ENCODE measurements around the gene ZSWIM6. TPM values are rescaled to one million over a fixed set of nuclear protein-coding genes. Genes with fewer than 3 reads are reported as not detected.

ZSWIM6 gene
- total RNA-seq, 1 donor from 2014 or later, result 20.7 TPM

DNA sequence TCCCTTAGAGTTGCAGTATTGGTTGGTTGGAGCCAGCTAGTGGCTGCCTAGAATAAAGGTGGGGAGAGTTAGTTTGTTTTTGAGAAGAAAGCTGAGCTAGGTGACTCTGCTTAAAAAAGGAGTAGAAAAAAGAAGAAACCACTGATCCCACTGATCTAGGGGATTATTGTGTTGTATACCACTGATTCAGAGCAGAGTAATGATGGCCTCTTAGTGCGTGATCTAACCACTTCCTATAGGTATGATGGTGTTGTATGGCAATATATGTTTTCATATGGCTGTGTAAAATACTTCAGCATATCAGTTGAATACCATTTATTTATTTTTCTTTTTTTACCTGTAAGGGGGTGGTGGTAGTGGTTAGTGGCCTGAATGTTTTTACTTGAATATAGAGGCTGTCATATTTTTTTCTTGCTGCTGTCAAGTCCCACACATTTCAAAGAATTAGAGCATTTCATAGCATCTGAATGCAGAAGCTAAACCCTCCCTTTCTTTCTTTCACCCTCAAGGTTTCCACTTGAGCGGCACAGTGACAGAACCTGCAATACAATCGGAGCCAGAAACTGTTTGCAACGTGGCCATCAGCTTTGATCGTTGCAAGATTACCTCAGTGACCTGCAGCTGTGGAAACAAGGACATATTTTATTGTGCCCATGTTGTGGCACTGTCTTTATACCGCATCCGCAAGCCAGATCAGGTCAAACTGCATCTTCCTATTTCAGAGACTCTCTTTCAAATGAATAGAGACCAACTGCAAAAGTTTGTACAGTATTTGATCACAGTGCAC, 140.3 kb downstream of the ZSWIM6 start:
- H3K9me3 Mint-ChIP-seq (ENCODE audit: unreplicated experiment), result no peaks in the 10 kb centered on the region
- no peak overlapping the region for H3K27ac Mint-ChIP-seq (ENCODE audit: unreplicated experiment)
- TF ChIP-seq, protein P1, sequence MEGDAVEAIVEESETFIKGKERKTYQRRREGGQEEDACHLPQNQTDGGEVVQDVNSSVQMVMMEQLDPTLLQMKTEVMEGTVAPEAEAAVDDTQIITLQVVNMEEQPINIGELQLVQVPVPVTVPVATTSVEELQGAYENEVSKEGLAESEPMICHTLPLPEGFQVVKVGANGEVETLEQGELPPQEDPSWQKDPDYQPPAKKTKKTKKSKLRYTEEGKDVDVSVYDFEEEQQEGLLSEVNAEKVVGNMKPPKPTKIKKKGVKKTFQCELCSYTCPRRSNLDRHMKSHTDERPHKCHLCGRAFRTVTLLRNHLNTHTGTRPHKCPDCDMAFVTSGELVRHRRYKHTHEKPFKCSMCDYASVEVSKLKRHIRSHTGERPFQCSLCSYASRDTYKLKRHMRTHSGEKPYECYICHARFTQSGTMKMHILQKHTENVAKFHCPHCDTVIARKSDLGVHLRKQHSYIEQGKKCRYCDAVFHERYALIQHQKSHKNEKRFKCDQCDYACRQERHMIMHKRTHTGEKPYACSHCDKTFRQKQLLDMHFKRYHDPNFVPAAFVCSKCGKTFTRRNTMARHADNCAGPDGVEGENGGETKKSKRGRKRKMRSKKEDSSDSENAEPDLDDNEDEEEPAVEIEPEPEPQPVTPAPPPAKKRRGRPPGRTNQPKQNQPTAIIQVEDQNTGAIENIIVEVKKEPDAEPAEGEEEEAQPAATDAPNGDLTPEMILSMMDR (IDR thresholded peaks at IDR 0.05), result no peak
- H3K27me3 Mint-ChIP-seq (ENCODE audit: unreplicated experiment), result no peaks in the 10 kb centered on the region
- peaks cover 25% of the 10 kb centered on the region for H3K4me1 Mint-ChIP-seq (ENCODE audit: unreplicated experiment)
- no peak for DNase-seq (ENCODE audit: extremely low spot score, unreplicated experiment)
- peaks cover 7% of the 10 kb centered on the region for H3K36me3 Mint-ChIP-seq (ENCODE audit: unreplicated experiment)
- H3K4me3 Mint-ChIP-seq (ENCODE audit: unreplicated experiment), result no peak overlapping the region

DNA sequence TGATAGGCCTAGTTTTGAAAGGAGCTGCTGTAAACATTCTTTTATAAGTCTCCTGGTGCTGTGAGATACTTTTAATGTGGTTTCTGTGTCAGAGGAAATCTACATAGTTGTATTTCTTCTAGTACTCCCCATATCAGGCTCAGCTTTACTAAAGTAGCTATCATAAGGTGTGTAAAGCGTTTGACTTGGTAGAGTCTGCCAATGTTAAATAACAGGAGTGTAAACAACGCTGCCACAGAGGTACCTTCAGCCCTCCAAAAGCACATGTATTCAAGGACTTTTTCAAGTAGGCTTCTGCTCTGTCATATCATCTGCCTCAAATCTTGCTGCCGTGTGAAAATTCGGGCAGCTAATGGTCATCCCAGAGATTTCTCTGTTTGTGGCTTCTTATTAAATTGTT, 142.7 kb downstream of the ZSWIM6 start:
- H3K27me3 Mint-ChIP-seq (ENCODE audit: unreplicated experiment), result no peaks in the 10 kb centered on the region
- H3K27ac Mint-ChIP-seq (ENCODE audit: unreplicated experiment), result peak overlapping the region; percentile 7
- H3K9me3 Mint-ChIP-seq (ENCODE audit: unreplicated experiment), result no peaks in the 10 kb centered on the region
- H3K36me3 Mint-ChIP-seq (ENCODE audit: unreplicated experiment), result peaks cover 11% of the 10 kb centered on the region
- H3K4me1 Mint-ChIP-seq (ENCODE audit: unreplicated experiment), result peaks cover 6% of the 10 kb centered on the region
- no peak overlapping the region for H3K4me3 Mint-ChIP-seq (ENCODE audit: unreplicated experiment)
- TF ChIP-seq, protein P1 (IDR thresholded peaks at IDR 0.05), result no peak
- no peak for DNase-seq (ENCODE audit: extremely low spot score, unreplicated experiment)

DNA sequence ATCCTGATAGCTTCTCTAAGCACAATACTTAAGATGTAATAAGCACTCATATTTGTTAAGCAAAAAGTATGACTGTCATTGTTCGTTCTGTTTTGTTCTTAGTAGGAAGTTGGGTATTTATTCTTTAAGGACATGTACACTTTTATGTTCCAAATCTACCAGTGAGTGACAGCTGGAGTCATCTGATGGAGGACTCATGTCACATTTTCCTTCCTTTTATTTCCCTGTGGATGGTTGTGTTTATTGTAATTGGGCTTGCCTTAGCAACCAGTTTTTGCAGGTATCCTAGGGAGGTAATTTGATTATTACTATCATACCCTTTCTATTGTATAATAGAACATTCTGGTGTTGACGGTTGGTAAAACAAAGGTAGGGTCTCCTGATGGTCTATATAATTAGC, 145.7 kb downstream of the ZSWIM6 start:
- TF ChIP-seq, protein P1 (IDR thresholded peaks at IDR 0.05), result no peak
- Mint-ChIP-seq H3K4me1 (ENCODE audit: unreplicated experiment) (no peaks in the 10 kb centered on the region), H3K36me3 (ENCODE audit: unreplicated experiment) (peaks cover 11% of the 10 kb centered on the region), H3K4me3 (ENCODE audit: unreplicated experiment) (no peak overlapping the region), H3K9me3 (ENCODE audit: unreplicated experiment) (no peaks in the 10 kb centered on the region), H3K27me3 (ENCODE audit: unreplicated experiment) (no peaks in the 10 kb centered on the region), H3K27ac (ENCODE audit: unreplicated experiment) (no peak overlapping the region)
- no peak for DNase-seq (ENCODE audit: extremely low spot score, unreplicated experiment)

DNA sequence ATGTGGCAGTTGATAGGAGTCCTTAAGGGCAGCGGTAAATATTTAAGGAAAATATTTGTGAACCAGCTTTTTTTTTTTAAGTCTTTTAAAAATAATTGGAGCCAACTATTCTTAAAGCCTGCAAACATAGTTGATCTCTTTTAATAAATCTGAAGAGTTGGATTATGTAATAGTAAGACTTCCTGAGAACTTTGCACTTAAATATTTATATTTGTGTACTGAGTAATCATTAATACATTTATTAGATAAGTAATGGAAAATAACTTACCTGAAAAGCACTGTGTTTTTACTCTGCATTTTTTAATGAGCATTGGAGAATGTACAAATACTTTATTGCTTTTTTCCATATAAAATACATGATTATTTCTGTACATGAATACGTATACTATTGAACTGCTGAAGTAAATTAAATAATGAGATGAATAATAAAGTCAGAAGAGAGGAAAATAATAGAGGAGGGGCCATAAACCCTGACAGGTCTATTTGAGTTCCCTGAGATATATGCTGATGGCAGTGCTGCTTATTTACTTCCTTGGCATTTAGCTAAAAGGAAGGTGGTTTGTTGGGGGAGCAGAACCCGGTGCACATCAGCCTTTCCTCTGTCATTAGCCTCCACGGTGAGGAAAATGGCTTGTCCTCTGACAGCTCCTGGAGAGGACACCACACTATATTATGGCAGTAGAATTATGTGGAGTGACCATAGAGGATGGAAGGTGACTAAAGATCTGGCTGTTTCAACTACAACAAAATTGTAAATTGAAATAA, 148.0 kb downstream of the ZSWIM6 start:
- peaks cover 15% of the 10 kb centered on the region for H3K36me3 Mint-ChIP-seq (ENCODE audit: unreplicated experiment)
- no peaks in the 10 kb centered on the region for H3K27me3 Mint-ChIP-seq (ENCODE audit: unreplicated experiment)
- H3K27ac Mint-ChIP-seq (ENCODE audit: unreplicated experiment), result no peak overlapping the region
- H3K9me3 Mint-ChIP-seq (ENCODE audit: unreplicated experiment), result no peaks in the 10 kb centered on the region
- DNase-seq (ENCODE audit: extremely low spot score, unreplicated experiment), result no peak
- H3K4me3 Mint-ChIP-seq (ENCODE audit: unreplicated experiment), result no peak overlapping the region
- TF ChIP-seq, protein P1 (IDR thresholded peaks at IDR 0.05), result no peak
- no peaks in the 10 kb centered on the region for H3K4me1 Mint-ChIP-seq (ENCODE audit: unreplicated experiment)

DNA sequence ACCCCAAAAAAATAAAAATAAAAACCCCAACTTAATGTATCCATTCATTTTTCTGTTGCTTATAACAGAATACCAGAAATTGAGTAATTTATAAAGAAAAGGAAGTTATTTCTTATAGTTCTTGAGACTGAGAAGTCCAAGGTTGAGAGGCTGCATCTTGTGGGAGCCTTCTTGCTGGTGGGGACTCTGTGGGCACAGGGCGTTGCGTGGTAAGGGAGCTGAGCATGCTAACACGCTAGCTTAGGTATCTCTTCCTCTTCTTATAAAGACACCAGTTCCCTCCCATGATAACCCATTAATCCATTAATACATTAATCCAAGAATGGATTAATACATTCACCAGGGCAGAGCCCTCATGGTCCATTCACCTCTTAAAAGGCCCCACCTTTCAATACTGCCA, 150.9 kb downstream of the ZSWIM6 start:
- TF ChIP-seq, protein P1 (IDR thresholded peaks at IDR 0.05), result no peak
- Mint-ChIP-seq H3K27me3 (ENCODE audit: unreplicated experiment) (no peaks in the 10 kb centered on the region), H3K9me3 (ENCODE audit: unreplicated experiment) (peaks cover 5% of the 10 kb centered on the region), H3K4me3 (ENCODE audit: unreplicated experiment) (no peak overlapping the region), H3K36me3 (ENCODE audit: unreplicated experiment) (peaks cover 18% of the 10 kb centered on the region), H3K27ac (ENCODE audit: unreplicated experiment) (no peak overlapping the region), H3K4me1 (ENCODE audit: unreplicated experiment) (peaks cover 9% of the 10 kb centered on the region)
- no peak for DNase-seq (ENCODE audit: extremely low spot score, unreplicated experiment)

Measured in osteocyte (in vitro differentiated cells).